ENCODE data around the gene NHSL2.

DNA sequence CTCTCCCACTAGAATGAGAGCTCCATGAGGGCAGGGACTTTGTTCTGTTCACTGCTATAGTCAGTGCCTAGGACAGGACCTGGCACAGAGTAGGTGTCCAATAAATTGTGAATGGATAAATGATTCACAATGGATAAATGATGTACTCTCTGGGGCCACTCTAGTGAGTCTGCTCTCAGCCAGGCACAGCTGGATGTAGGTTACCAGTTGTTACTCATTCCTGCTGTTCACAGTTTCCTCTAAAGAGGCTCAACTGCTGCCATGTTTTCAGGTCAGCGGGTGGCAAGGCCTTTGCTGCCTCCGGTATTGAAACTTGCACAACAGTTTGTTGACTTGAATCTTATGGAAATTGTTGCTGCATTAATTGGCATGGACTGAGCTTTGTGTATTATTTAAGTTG, 99.1 kb downstream of the NHSL2 start:
- TF ChIP-seq, protein P1, sequence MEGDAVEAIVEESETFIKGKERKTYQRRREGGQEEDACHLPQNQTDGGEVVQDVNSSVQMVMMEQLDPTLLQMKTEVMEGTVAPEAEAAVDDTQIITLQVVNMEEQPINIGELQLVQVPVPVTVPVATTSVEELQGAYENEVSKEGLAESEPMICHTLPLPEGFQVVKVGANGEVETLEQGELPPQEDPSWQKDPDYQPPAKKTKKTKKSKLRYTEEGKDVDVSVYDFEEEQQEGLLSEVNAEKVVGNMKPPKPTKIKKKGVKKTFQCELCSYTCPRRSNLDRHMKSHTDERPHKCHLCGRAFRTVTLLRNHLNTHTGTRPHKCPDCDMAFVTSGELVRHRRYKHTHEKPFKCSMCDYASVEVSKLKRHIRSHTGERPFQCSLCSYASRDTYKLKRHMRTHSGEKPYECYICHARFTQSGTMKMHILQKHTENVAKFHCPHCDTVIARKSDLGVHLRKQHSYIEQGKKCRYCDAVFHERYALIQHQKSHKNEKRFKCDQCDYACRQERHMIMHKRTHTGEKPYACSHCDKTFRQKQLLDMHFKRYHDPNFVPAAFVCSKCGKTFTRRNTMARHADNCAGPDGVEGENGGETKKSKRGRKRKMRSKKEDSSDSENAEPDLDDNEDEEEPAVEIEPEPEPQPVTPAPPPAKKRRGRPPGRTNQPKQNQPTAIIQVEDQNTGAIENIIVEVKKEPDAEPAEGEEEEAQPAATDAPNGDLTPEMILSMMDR (conservative IDR thresholded peaks at IDR 0.05; ENCODE audit: low read length) = no peak
- TF ChIP-seq EZH2phosphoT487 (IDR thresholded peaks at IDR 0.05; ENCODE audit: borderline replicate concordance, low read depth, low read length) = no peak
